Suprapubic skin (tissue), 4 donors: ENCODE measurements around the gene COG8.

Experiments used
- EP300 ChIP-seq: sonication (generic); formaldehyde crosslinking; IDR thresholded peaks from one replicate; pipeline ENCODE4 v1.6.1; 2017; ENCODE audit warnings: antibody characterized with exemption
- POLR2A ChIP-seq, 2 donors: fragments of 450-650 bp; IDR thresholded peaks; one replicate each; pipeline ENCODE4 v1.6.1; 2017; ENCODE audit warnings: antibody characterized with exemption in 2 of 2, mild to moderate bottlenecking in 2 of 2, moderate library complexity in 2 of 2
- POLR2AphosphoS5 ChIP-seq, 3 donors: sonication (generic); formaldehyde crosslinking; IDR thresholded peaks; one replicate each; pipeline ENCODE4 v1.6.1; 2017; ENCODE audit warnings: antibody characterized with exemption in 3 of 3
- TF ChIP-seq, protein P1 (sequence below), 2 donors: fragments of 200-600 bp in 1 of 2; fragments of 450-650 bp in 1 of 2; sonication (generic) in 1 of 2; IDR thresholded peaks; one replicate each; pipeline ENCODE4 v1.5.1; 2016 to 2019; ENCODE audit warnings: antibody characterized with exemption in 2 of 2, mild to moderate bottlenecking in 1 of 2, moderate library complexity in 1 of 2

DNA sequence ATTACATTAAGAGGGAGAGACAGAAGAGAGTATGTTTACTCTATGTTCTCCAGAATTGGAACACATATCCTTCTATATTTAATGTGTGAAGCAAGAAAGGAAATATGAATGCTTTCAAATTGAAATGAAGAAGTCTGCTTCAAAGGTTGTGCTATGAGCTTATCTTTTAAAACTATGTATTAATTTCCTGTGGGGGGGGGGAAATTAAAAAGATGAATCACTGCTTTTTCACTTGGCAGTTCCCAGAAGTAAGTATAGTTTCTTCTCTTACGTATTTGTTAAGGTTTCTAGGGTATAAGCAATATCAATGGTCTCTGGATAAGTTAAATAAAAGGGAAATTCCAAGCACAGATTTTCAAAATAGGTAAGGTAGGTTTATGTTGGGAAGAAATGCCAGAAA, 39.4 kb upstream of the COG8 start:
- TF ChIP-seq, protein P1, sequence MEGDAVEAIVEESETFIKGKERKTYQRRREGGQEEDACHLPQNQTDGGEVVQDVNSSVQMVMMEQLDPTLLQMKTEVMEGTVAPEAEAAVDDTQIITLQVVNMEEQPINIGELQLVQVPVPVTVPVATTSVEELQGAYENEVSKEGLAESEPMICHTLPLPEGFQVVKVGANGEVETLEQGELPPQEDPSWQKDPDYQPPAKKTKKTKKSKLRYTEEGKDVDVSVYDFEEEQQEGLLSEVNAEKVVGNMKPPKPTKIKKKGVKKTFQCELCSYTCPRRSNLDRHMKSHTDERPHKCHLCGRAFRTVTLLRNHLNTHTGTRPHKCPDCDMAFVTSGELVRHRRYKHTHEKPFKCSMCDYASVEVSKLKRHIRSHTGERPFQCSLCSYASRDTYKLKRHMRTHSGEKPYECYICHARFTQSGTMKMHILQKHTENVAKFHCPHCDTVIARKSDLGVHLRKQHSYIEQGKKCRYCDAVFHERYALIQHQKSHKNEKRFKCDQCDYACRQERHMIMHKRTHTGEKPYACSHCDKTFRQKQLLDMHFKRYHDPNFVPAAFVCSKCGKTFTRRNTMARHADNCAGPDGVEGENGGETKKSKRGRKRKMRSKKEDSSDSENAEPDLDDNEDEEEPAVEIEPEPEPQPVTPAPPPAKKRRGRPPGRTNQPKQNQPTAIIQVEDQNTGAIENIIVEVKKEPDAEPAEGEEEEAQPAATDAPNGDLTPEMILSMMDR (IDR thresholded peaks at IDR 0.05) = no peak
- TF ChIP-seq POLR2AphosphoS5 (IDR thresholded peaks at IDR 0.05) = no peak
- no peak for TF ChIP-seq POLR2A (IDR thresholded peaks at IDR 0.05)
- no peak for TF ChIP-seq EP300
